Measurements from ENCODE around the gene RPS29. TPM values are rescaled to one million over a fixed set of nuclear protein-coding genes. Genes with fewer than 3 reads are reported as not detected.

RPS29 gene
- polyA plus RNA-seq, 2 of the 4 experiments (the other 2 are of a cell fraction) = 3,539 to 3,909 TPM

DNA sequence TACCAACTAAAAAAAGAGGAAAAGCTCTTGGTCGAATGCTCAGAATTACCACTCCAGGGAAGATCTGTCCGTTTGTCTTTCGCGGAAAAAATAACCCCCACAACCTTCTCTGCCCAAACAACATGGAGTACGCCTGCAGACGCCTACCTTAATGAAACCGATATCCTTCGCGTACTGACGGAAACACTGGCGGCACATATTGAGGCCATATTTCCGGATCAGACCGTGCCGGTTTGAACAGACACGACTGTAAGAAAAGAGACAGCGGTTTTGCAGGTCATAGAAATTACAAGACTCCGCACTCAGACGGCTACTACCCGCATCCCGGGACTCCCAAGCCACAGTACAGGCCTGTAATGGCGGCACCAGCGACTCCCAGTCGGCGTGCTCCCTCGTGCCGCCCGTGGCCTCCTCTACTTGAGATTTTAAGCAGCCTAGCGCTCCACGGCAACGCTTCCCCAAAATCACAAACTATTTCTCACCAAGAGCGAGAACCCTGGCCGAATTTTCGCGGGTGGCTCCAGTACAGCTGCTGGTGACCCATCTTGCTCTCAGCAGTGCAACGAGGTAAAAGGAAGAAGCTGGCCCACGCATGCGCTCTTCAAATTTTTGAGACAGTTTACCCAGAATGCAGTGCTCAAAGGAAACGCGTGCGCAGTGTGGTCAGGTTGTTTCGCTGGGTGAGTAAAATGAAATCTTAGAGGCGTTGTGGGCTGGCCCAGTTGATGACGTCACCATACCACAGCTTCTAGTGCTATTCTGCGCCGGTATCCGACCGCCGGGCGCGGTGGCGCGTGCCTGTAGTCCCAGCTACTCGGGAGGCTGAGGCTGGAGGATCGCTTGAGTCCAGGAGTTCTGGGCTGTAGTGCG, at the start of gene RPS29 (continued):
- TF ChIP-seq CHD2 (IDR thresholded peaks at IDR 0.05; ENCODE audit: low read length, partially characterized antibody) (no peak), TP53 (CRISPR knock-in tag; IDR thresholded peaks at IDR 0.05) (peak; percentile 28; the same call in 1 of the 2 replicates), RFX5 (IDR thresholded peaks at IDR 0.05) (0 out of 2 replicates have a peak, but pooled peaks have one; percentile 56), JUNB (IDR thresholded peaks at IDR 0.05) (no peak), CTCF (IDR thresholded peaks at IDR 0.05) (no peak), SMC3 (IDR thresholded peaks at IDR 0.05) (no peak), ZC3H11A (IDR thresholded peaks at IDR 0.05) (no peak), ZFP36 (IDR thresholded peaks at IDR 0.05; ENCODE audit: borderline replicate concordance, partially characterized antibody) (no peak), NR3C1 (IDR thresholded peaks at IDR 0.05) (no peak), SREBF2 (IDR thresholded peaks at IDR 0.05) (peak; percentile 89), NPAS2 (CRISPR knock-in tag; IDR thresholded peaks at IDR 0.05; ENCODE audit: borderline replicate concordance) (no peak), FOSB (CRISPR knock-in tag; IDR thresholded peaks at IDR 0.05) (no peak), ATOH8 (CRISPR knock-in tag; IDR thresholded peaks at IDR 0.05; ENCODE audit: low read depth) (no peak), MAX (IDR thresholded peaks at IDR 0.05) (peak; percentile 92), RCOR1 (IDR thresholded peaks at IDR 0.05; ENCODE audit: low read depth, low read length) (no peak), NFE2L2 (conservative IDR thresholded peaks at IDR 0.05; ENCODE audit: low read length) (no peak), ZNF302 (CRISPR knock-in tag; IDR thresholded peaks at IDR 0.05) (no peak), HDAC2 (IDR thresholded peaks at IDR 0.05) (no peak), CEBPB (IDR thresholded peaks at IDR 0.05) (no peak), KDM5A (IDR thresholded peaks at IDR 0.05) (no peak), KDM1A (IDR thresholded peaks at IDR 0.05; ENCODE audit: low read depth) (no peak), PHF8 (IDR thresholded peaks at IDR 0.05; ENCODE audit: borderline replicate concordance, low read depth) (peak; percentile 98), RNF2 (IDR thresholded peaks at IDR 0.05; ENCODE audit: borderline replicate concordance, low read depth) (no peak), BHLHE40 (IDR thresholded peaks at IDR 0.05; ENCODE audit: low read depth, low read length) (no peak), TFCP2L1 (CRISPR knock-in tag; IDR thresholded peaks at IDR 0.05) (peak; percentile 61)
- TF ChIP-seq, protein P1, sequence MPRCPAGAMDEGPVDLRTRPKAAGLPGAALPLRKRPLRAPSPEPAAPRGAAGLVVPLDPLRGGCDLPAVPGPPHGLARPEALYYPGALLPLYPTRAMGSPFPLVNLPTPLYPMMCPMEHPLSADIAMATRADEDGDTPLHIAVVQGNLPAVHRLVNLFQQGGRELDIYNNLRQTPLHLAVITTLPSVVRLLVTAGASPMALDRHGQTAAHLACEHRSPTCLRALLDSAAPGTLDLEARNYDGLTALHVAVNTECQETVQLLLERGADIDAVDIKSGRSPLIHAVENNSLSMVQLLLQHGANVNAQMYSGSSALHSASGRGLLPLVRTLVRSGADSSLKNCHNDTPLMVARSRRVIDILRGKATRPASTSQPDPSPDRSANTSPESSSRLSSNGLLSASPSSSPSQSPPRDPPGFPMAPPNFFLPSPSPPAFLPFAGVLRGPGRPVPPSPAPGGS (IDR thresholded peaks at IDR 0.05) = peak; percentile 95; the same call in 2 of the 3 replicates
- TF ChIP-seq, protein P2, sequence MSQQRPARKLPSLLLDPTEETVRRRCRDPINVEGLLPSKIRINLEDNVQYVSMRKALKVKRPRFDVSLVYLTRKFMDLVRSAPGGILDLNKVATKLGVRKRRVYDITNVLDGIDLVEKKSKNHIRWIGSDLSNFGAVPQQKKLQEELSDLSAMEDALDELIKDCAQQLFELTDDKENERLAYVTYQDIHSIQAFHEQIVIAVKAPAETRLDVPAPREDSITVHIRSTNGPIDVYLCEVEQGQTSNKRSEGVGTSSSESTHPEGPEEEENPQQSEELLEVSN (IDR thresholded peaks at IDR 0.05; ENCODE audit: borderline replicate concordance, low read depth) = 0 out of 2 replicates have a peak, but pooled peaks have one; percentile 36
